CD4-positive, CD25-positive, alpha-beta regulatory T cell (primary cell): Measurements from ENCODE around the gene GALNT10. TPM values are rescaled to one million over a fixed set of nuclear protein-coding genes. Genes with fewer than 3 reads are reported as not detected.
A peak's percentile ranks its signal among the peaks of the same experiment; 100 is the strongest.

Source experiments
- ATAC-seq, 2 donors: fragments of 150-1000 bp; cut with Tn5 transposase; one replicate each; pipeline ENCODE4 v1.10.0; 2021; ENCODE audit warnings: low read depth in 2 of 2, moderate number of reproducible peaks in 2 of 2, moderate library complexity in 1 of 2
- DNase-seq, 3 donors: peaks; one replicate each; pipeline versions ENCODE4 v3.0.0 to v3.0.0-alpha.2; 2012 to 2022; ENCODE audit warnings: mixed read lengths in 1 of 3
- H3K27ac ChIP-seq: one replicate; pipeline ENCODE4 v1.7.0; 2013; ENCODE audit warnings: mild to moderate bottlenecking, low read length; ENCODE audit not compliant: insufficient read depth, poor library complexity, severe bottlenecking
- H3K27me3 ChIP-seq: one replicate; pipeline ENCODE4 v1.7.0; 2013; ENCODE audit warnings: low read length; ENCODE audit not compliant: control insufficient read depth, insufficient read depth
- H3K36me3 ChIP-seq: one replicate; pipeline ENCODE4 v1.7.0; 2013; ENCODE audit warnings: mild to moderate bottlenecking, low read length, moderate library complexity; ENCODE audit not compliant: control insufficient read depth, insufficient read depth
- H3K4me1 ChIP-seq: 2 replicates; pipeline ENCODE4 v1.7.0; 2013; ENCODE audit warnings: mild to moderate bottlenecking, low read length; ENCODE audit not compliant: insufficient read depth, control insufficient read depth, poor library complexity, severe bottlenecking
- H3K4me3 ChIP-seq: one replicate; pipeline ENCODE4 v1.7.0; 2013; ENCODE audit warnings: low read depth, mild to moderate bottlenecking, low read length, moderate library complexity
- H3K9me3 ChIP-seq, 2 experiments: 1 replicate in 1 of 2; 2 replicates in 1 of 2; pipeline ENCODE4 v1.7.0; 2013; ENCODE audit warnings: low read length in 2 of 2, mild to moderate bottlenecking in 1 of 2, moderate library complexity in 1 of 2; ENCODE audit not compliant: control insufficient read depth in 2 of 2
- H3K27ac Mint-ChIP-seq, 3 donors: one replicate each; pipeline ENCODE4 v1.8.0; 2020 to 2022; ENCODE audit warnings: mild to moderate bottlenecking in 3 of 3, mixed read lengths in 3 of 3, moderate library complexity in 2 of 3
- H3K27me3 Mint-ChIP-seq: one replicate; pipeline ENCODE4 v1.8.0; 2022; ENCODE audit warnings: mild to moderate bottlenecking, mixed read lengths
- H3K36me3 Mint-ChIP-seq: one replicate; pipeline ENCODE4 v1.8.0; 2020; ENCODE audit warnings: mixed read lengths
- H3K4me1 Mint-ChIP-seq, 4 donors: one replicate each; pipeline ENCODE4 v1.8.0; 2020 to 2022; ENCODE audit warnings: mixed read lengths in 4 of 4, mild to moderate bottlenecking in 1 of 4
- H3K4me3 Mint-ChIP-seq, 4 donors: one replicate each; pipeline ENCODE4 v1.8.0; 2020 to 2022; ENCODE audit warnings: mild to moderate bottlenecking in 4 of 4, mixed read lengths in 4 of 4, moderate library complexity in 3 of 4
- H3K9me3 Mint-ChIP-seq, 7 donors: one replicate each; pipeline ENCODE4 v1.8.0; 2020 to 2022; ENCODE audit warnings: mixed read lengths in 7 of 7, mild to moderate bottlenecking in 3 of 7, moderate library complexity in 2 of 7
- polyA plus RNA-seq, 4 donors: library from polyadenylated mRNA; unstranded; fragments of 300-500 nt; fragmentation: Illumina TruSeq; gene quantifications; one replicate each; pipeline ENCODE4 v1.2.3, GENCODE V29; 2021
- total RNA-seq: library from RNA; stranded (reverse); gene quantifications from one replicate; pipeline ENCODE4 v1.2.3, GENCODE V29; 2022

The GALNT10 gene
- total and polyA plus RNA-seq, 5 donors from 2014 or later = 8.4 to 43.4 (median 15.9) TPM

DNA sequence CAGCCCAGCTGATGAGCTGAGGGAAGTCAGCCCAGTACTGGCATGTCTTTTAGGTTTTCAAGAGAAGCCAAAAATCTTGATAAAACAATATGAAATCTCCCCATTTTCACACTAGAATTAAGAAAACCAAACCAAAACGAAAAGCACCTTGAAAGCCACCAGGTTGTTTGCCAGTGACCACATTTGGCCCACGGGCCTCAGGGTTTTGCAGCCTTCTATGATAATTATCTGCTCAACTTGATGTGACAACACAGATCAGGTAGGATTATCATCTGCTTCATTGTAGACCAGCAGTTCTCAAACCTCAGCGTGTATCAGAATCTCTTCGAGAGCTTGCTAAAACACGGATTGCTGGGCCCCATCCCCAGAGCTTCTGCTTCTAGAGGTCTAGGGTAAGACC lies 101.4 kb downstream of the GALNT10 start:
- no peaks in the 10 kb centered on the region for H3K9me3 ChIP-seq
- no peaks in the 10 kb centered on the region for H3K27me3 Mint-ChIP-seq
- H3K4me3 ChIP-seq = no peak overlapping the region
- ATAC-seq (no peak), DNase-seq (no peak)
- H3K27ac ChIP-seq = no peak overlapping the region
- H3K36me3 Mint-ChIP-seq = peaks cover 32% of the 10 kb centered on the region
- H3K4me1 ChIP-seq = no peaks in the 10 kb centered on the region
- H3K27me3 ChIP-seq = no peaks in the 10 kb centered on the region
- H3K4me3 Mint-ChIP-seq = no peak overlapping the region
- peaks cover 5 to 17% (median 9%) of the 10 kb centered on the region in 4 donors for H3K4me1 Mint-ChIP-seq
- H3K27ac Mint-ChIP-seq = no peak overlapping the region
- peaks cover 21% of the 10 kb centered on the region for H3K36me3 ChIP-seq
- H3K9me3 Mint-ChIP-seq = peaks cover 0 to 1% (median 0%) of the 10 kb centered on the region in 7 donors

DNA sequence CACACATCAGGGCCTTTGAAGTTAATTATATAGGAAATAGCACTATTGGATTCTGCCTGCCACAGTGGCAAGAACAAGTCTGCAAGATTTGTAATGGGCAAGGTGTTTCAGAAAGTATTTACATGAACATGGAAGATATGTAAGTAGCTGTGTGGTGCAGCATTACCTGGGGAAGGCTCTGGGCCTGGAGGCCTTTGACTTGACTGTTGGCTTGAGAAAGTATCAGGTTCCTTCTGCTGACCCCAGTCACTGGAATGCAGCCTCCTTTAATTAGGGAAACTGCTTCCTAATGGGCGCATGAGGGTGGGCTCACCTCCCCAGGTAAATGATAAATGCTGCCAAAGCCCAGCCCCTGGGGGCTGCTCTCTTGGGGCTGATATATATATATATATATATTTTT lies 102.7 kb downstream of the GALNT10 start:
- Mint-ChIP-seq H3K4me1 (peaks cover 0 to 11% (median 4%) of the 10 kb centered on the region in 4 donors), H3K27ac (no peak overlapping the region), H3K9me3 (peaks cover 0 to 1% (median 0%) of the 10 kb centered on the region in 7 donors), H3K36me3 (peaks cover 44% of the 10 kb centered on the region), H3K27me3 (no peaks in the 10 kb centered on the region), H3K4me3 (no peak overlapping the region)
- Histone ChIP-seq H3K27me3 (no peaks in the 10 kb centered on the region), H3K9me3 (no peaks in the 10 kb centered on the region), H3K36me3 (peaks cover 34% of the 10 kb centered on the region), H3K4me1 (no peaks in the 10 kb centered on the region), H3K4me3 (no peak overlapping the region), H3K27ac (no peak overlapping the region)
- no peak for DNase-seq
- no peak for ATAC-seq

DNA sequence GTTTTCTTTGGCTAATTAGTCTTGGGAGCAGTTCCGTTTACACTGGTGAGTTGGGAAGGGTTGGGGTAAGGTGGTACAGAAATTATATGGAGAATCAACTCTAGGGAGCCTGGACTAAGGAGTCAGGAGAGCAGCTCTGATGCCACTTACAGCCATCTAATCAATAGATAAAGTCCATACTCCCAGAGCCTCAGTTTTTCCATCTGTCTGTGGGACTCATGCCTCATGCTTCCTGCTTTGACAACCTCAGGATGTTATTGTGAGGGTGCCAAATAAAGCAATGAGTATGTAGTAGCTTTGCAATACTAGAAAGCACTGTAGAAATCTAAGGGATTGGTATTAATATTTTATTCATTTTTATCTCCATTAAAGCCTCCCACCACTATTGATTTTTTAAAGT lies 105.0 kb downstream of the GALNT10 start:
- H3K36me3 Mint-ChIP-seq = peaks cover 62% of the 10 kb centered on the region
- H3K27me3 ChIP-seq = no peaks in the 10 kb centered on the region
- no peak overlapping the region for H3K4me3 ChIP-seq
- ATAC-seq (no peak), DNase-seq (no peak)
- H3K4me3 Mint-ChIP-seq = no peak overlapping the region
- H3K4me1 Mint-ChIP-seq = peaks cover 0 to 7% (median 3%) of the 10 kb centered on the region in 4 donors
- peaks cover 46% of the 10 kb centered on the region for H3K36me3 ChIP-seq
- H3K9me3 Mint-ChIP-seq = peaks cover 0 to 1% (median 0%) of the 10 kb centered on the region in 7 donors
- H3K27ac ChIP-seq = no peak overlapping the region
- no peak overlapping the region for H3K27ac Mint-ChIP-seq
- no peaks in the 10 kb centered on the region for H3K27me3 Mint-ChIP-seq
- H3K9me3 ChIP-seq = no peaks in the 10 kb centered on the region
- no peaks in the 10 kb centered on the region for H3K4me1 ChIP-seq

DNA sequence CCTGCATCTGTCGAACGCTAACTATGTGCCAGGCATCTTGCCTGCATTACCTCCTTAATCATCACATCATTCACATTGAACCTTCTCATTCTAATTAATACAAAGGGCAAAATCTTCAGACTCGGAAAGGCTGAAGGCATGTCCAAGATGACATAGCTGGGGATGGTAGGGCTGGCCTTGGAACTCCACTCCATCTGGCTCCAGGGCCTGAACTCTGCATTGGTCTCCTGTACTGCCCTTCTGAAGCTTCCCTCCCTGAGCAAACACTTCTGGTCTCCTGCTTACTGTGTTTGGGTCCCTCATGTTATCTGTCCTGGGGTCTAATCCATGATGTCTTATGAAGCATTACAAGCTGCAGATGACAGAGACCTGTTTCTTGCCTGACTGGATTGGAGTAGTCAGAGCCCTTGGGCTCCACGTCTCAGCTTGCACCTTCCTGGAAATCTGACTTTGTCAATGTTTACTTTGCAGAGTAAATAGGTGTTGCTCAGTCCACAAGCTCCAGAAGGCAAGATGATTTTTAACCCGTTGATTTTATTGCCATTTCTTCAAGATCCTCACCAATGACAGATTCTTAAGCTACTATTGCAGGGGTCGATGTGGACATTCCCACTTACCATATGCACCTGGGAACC lies 106.1 kb downstream of the GALNT10 start:
- Histone ChIP-seq H3K36me3 (peaks cover 52% of the 10 kb centered on the region), H3K9me3 (no peaks in the 10 kb centered on the region), H3K4me1 (no peaks in the 10 kb centered on the region), H3K4me3 (no peak overlapping the region), H3K27ac (no peak overlapping the region), H3K27me3 (no peaks in the 10 kb centered on the region)
- peaks cover 0 to under 1% (median 0%) of the 10 kb centered on the region in 4 donors for H3K4me1 Mint-ChIP-seq
- H3K9me3 Mint-ChIP-seq = no peaks in the 10 kb centered on the region
- DNase-seq (no peak), ATAC-seq (no peak)
- H3K27ac Mint-ChIP-seq = no peak overlapping the region
- no peak overlapping the region for H3K4me3 Mint-ChIP-seq
- no peaks in the 10 kb centered on the region for H3K27me3 Mint-ChIP-seq
- peaks cover 64% of the 10 kb centered on the region for H3K36me3 Mint-ChIP-seq

DNA sequence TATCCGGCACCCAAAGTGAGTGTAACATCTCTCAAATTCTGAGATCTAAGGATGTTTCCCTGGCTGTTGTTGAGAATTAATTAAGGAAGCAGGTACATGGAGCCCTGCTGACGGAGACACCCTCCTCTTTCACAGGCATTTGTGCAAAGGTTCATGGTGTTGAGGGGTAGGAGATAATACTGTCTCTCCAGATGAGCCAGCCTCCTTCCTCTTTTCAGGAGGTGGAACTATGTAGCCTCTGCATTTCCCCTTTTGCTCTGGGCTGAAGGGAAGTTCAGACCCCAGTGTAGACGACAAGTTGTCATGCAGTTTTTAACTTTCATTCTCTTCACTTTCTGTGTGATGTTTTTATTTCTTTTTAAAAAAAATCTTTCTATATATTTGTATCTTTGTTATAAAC lies 107.5 kb downstream of the GALNT10 start:
- no peaks in the 10 kb centered on the region for H3K9me3 ChIP-seq
- Mint-ChIP-seq H3K9me3 (no peaks in the 10 kb centered on the region), H3K27ac (peak overlapping the region in 1 of 3 donors; percentile 40), H3K27me3 (no peaks in the 10 kb centered on the region), H3K36me3 (peaks cover 74% of the 10 kb centered on the region), H3K4me3 (no peak overlapping the region), H3K4me1 (peaks cover 0 to 3% (median 0%) of the 10 kb centered on the region in 4 donors)
- H3K4me1 ChIP-seq = no peaks in the 10 kb centered on the region
- no peaks in the 10 kb centered on the region for H3K27me3 ChIP-seq
- ATAC-seq (no peak), DNase-seq (no peak)
- H3K4me3 ChIP-seq = no peak overlapping the region
- H3K36me3 ChIP-seq = peaks cover 63% of the 10 kb centered on the region
- H3K27ac ChIP-seq = no peak overlapping the region

DNA sequence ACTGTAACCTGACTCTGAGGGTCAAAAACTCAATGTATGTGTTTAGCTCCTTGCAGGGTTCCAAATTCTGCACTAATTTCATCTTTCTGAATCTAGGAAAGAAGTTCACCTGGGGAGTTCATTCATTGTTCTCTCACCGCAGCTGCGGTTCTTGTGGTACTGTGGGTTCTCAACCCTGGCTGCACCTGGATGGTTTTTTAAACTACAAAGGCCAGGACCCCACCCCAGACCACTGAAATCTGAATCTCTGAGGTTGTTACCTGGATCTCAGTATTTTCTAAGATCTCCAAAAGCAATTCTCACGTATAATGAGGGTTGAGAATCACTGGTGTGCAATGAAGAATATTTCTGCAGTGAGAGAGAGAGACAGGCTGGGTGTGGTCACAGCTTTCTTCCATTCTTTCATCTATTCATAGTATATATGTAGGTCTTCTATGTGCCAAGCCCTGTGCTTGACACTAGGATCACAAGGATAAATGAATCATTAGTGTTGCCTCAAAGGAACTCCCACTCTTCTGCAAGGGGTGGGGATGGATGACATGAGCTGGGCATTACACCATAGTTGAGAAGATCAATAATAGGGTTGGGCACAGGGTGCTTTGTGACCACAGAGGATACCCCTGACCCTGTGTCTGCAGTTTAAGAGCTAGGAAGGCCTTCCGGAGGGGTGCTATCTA lies 109.8 kb downstream of the GALNT10 start:
- Mint-ChIP-seq H3K36me3 (peaks cover 83% of the 10 kb centered on the region), H3K27ac (no peak overlapping the region), H3K9me3 (peaks cover 0 to 8% (median 2%) of the 10 kb centered on the region in 7 donors), H3K4me1 (peaks cover 0 to 12% (median 1%) of the 10 kb centered on the region in 4 donors), H3K4me3 (no peak overlapping the region), H3K27me3 (no peaks in the 10 kb centered on the region)
- DNase-seq (no peak), ATAC-seq (no peak)
- no peak overlapping the region for H3K4me3 ChIP-seq
- peaks cover 58% of the 10 kb centered on the region for H3K36me3 ChIP-seq
- peaks cover 0 to 3% of the 10 kb centered on the region in 2 experiments for H3K9me3 ChIP-seq
- no peaks in the 10 kb centered on the region for H3K27me3 ChIP-seq
- H3K27ac ChIP-seq = no peak overlapping the region
- H3K4me1 ChIP-seq = no peaks in the 10 kb centered on the region

DNA sequence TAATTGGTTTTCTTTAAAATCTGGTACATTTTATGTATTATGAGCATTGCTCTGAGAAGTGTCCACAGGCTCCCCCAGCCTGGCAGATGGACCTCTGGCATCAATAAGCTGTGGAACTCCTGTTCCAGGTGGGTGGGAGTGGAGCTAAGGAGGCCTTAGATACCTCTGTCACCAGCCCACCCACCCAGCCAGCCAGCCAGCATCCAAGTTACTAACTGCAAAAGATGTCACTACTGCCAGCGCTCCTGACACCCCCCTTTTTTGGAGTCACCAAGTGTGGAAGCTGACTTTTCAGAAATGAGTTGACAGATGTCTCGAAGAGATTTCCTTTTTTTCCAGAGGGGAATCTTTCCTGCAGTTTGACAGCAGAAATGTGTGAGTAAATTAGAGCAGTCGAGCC lies 111.2 kb downstream of the GALNT10 start:
- H3K36me3 Mint-ChIP-seq = peaks cover 79% of the 10 kb centered on the region
- peaks cover 0 to 21% (median 2%) of the 10 kb centered on the region in 4 donors for H3K4me1 Mint-ChIP-seq
- no peak for ATAC-seq
- Histone ChIP-seq H3K27me3 (no peaks in the 10 kb centered on the region), H3K4me1 (no peaks in the 10 kb centered on the region), H3K27ac (no peak overlapping the region), H3K4me3 (no peak overlapping the region), H3K9me3 (peaks cover 0 to 3% of the 10 kb centered on the region in 2 experiments), H3K36me3 (peaks cover 51% of the 10 kb centered on the region)
- DNase-seq = no peak
- peaks cover 0 to 8% (median 2%) of the 10 kb centered on the region in 7 donors for H3K9me3 Mint-ChIP-seq
- H3K4me3 Mint-ChIP-seq = no peak overlapping the region
- H3K27me3 Mint-ChIP-seq = no peaks in the 10 kb centered on the region
- H3K27ac Mint-ChIP-seq = no peak overlapping the region
